HG03196 (cell line): ENCODE data around the gene CD200R1L.

Source experiments
- ATAC-seq: cut with Tn5 transposase; IDR thresholded peaks from one replicate; pipeline ENCODE4 v1.9.1; 2021; ENCODE audit not compliant: unreplicated experiment

The CD200R1L gene

GRCh38 chr3:112793326-112794081, 53.2 kb downstream of the CD200R1L start:
- ATAC-seq = no peak

- ATAC-seq = no peak
Measured at GRCh38 chr3:112791736-112792135, 54.9 kb downstream of the CD200R1L start.

GRCh38 chr3:112789787-112790186, 56.9 kb downstream of the CD200R1L start:
- no peak for ATAC-seq

GRCh38 chr3:112786881-112787579, 59.6 kb downstream of the CD200R1L start:
- no peak for ATAC-seq

GRCh38 chr3:112786002-112786590, 60.6 kb downstream of the CD200R1L start:
- no peak for ATAC-seq

- no peak for ATAC-seq
Measured at GRCh38 chr3:112785321-112786001, 61.2 kb downstream of the CD200R1L start.

- no peak for ATAC-seq
Measured at GRCh38 chr3:112782491-112782890, 64.2 kb downstream of the CD200R1L start.

GRCh38 chr3:112781599-112781998, 65.1 kb downstream of the CD200R1L start:
- no peak for ATAC-seq

GRCh38 chr3:112779558-112780480, 66.8 kb downstream of the CD200R1L start:
- ATAC-seq = no peak

- no peak for ATAC-seq
Measured at GRCh38 chr3:112779011-112779410, 67.7 kb downstream of the CD200R1L start.

GRCh38 chr3:112778353-112778948, 68.2 kb downstream of the CD200R1L start:
- no peak for ATAC-seq

GRCh38 chr3:112777811-112778210, 68.9 kb downstream of the CD200R1L start:
- ATAC-seq = no peak

- ATAC-seq = no peak
Measured at GRCh38 chr3:112776836-112777235, 69.8 kb downstream of the CD200R1L start.

GRCh38 chr3:112776000-112776399, 70.7 kb downstream of the CD200R1L start:
- ATAC-seq = no peak

GRCh38 chr3:112775011-112775742, 71.5 kb downstream of the CD200R1L start:
- no peak for ATAC-seq

GRCh38 chr3:112774293-112774926, 72.3 kb downstream of the CD200R1L start:
- no peak for ATAC-seq

GRCh38 chr3:112773864-112774263, 72.8 kb downstream of the CD200R1L start:
- no peak for ATAC-seq

GRCh38 chr3:112770951-112771350, 75.7 kb downstream of the CD200R1L start:
- no peak for ATAC-seq
